GM12865 (cell line): Measurements from ENCODE around the gene FXYD3.

Source experiments
- DNase-seq: peaks from one replicate; pipeline ENCODE4 v3.0.0; 2010; ENCODE audit warnings: low read depth
- H3K4me3 ChIP-seq: 2 replicates; pipeline ENCODE4 v1.5.1; 2011; ENCODE audit warnings: mild to moderate bottlenecking, low read depth, low read length, control low read depth
- CTCF ChIP-seq: IDR thresholded peaks from 2 replicates; pipeline ENCODE4 v1.5.1; 2011; ENCODE audit warnings: low read length, control low read depth, low read depth, inconsistent platforms; ENCODE audit not compliant: insufficient read depth; ENCODE audit errors: missing control alignments

Gene FXYD3

GRCh38 chr19:35119091-35119490, 3.5 kb downstream of the FXYD3 start:
- no peak overlapping the region for H3K4me3 ChIP-seq
- DNase-seq = no peak
- TF ChIP-seq CTCF = no peak

- no peak for TF ChIP-seq CTCF
- no peak for DNase-seq
- H3K4me3 ChIP-seq = no peak overlapping the region
These were observed 4.0 kb downstream of the FXYD3 start for GRCh38 chr19:35119578-35120155.

- TF ChIP-seq CTCF = no peak
- no peak for DNase-seq
- H3K4me3 ChIP-seq = no peak overlapping the region
These were observed 4.9 kb downstream of the FXYD3 start for GRCh38 chr19:35120492-35120891.

- TF ChIP-seq CTCF = no peak
- DNase-seq = no peak
- no peak overlapping the region for H3K4me3 ChIP-seq
These were observed 5.3 kb downstream of the FXYD3 start for GRCh38 chr19:35120898-35121297.

- no peak for DNase-seq
- no peak overlapping the region for H3K4me3 ChIP-seq
- no peak for TF ChIP-seq CTCF
These were observed 7.3 kb downstream of the FXYD3 start for GRCh38 chr19:35122687-35123551.

- DNase-seq = no peak
- no peak for TF ChIP-seq CTCF
- H3K4me3 ChIP-seq = no peak overlapping the region; the same call in 1 of the 2 replicates
These were observed 8.0 kb downstream of the FXYD3 start for GRCh38 chr19:35123573-35123972.
